ENCODE results near the gene CCDC12. TPM values are rescaled to one million over a fixed set of nuclear protein-coding genes. Genes with fewer than 3 reads are reported as not detected.

Gene CCDC12
- total and polyA plus RNA-seq, 12 donors: 28.8 to 137 (median 34.2) TPM

DNA sequence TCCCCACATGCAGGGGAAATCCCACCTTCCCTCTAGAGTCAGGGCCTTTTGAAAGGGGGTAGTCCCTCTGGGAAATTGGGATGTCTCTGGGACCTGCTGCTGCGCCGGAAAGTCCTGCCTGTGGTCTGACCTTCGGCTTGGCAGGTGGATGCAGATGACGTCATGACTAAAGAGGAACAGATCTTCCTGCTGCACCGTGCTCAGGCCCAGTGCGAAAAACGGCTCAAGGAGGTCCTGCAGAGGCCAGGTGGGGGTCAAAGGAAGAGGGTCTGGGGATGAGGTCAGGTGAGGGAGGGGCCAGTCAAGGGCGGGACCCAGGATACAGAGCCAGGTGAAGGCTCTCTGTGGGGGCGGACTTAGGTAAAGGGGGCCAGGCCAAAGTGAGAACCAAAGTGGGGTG, 82.8 kb downstream of the CCDC12 start:
- intact Hi-C loops (cut with DNase I): loop anchor here in 7 of 10 donors (1.0 to 2.0 kb wide), 3 partner anchors 26 to 189 kb away; no protein-coding TSS in a partner anchor
- no peak for DNase-seq
- ATAC-seq: no peak
- TF ChIP-seq, protein P1, sequence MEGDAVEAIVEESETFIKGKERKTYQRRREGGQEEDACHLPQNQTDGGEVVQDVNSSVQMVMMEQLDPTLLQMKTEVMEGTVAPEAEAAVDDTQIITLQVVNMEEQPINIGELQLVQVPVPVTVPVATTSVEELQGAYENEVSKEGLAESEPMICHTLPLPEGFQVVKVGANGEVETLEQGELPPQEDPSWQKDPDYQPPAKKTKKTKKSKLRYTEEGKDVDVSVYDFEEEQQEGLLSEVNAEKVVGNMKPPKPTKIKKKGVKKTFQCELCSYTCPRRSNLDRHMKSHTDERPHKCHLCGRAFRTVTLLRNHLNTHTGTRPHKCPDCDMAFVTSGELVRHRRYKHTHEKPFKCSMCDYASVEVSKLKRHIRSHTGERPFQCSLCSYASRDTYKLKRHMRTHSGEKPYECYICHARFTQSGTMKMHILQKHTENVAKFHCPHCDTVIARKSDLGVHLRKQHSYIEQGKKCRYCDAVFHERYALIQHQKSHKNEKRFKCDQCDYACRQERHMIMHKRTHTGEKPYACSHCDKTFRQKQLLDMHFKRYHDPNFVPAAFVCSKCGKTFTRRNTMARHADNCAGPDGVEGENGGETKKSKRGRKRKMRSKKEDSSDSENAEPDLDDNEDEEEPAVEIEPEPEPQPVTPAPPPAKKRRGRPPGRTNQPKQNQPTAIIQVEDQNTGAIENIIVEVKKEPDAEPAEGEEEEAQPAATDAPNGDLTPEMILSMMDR (IDR thresholded peaks at IDR 0.05): no peak
- Histone ChIP-seq H3K4me1 (peaks cover 11 to 62% (median 38%) of the 10 kb centered on the region in 9 donors), H3K4me3 (no peak overlapping the region), H3K36me3 (no peaks in the 10 kb centered on the region), H3K27ac (peak overlapping the region in 1 of 10 donors; percentile 30), H3K9me3 (no peaks in the 10 kb centered on the region), H3K27me3 (peaks cover 0 to 48% (median 11%) of the 10 kb centered on the region in 7 donors)
- WGBS, 2 donors: 58 to 70% methylated on average over 9 of the region's 9 CpGs

DNA sequence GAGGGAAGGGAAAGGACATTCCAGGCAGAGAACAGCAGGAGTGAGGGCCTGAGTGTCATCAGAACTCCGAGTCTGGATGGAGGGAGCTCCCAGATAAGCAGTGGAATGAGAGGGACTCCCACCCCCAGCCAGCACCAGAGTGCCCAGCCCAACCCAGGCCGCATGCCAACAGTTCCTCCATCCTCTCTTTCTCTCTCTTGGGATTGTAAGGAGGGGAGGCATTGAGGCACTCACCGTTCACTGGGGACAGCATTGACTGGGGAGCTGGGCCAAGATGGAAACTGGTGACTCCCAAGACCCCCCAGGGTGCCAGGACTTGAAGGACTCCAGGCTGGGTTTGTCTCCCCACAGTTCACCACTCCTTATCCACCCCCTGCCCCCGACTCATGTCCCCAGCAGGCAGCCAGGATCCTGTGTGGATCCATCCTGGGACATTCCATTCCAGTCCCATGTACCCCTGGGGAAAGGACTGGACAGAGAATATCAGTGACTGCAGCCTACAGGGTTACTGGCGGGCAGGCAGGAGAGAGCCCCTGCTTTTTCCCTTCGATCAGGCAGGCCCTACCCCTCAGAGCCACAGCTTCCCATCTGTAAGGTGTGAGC, 83.3 kb downstream of the CCDC12 start:
- Histone ChIP-seq H3K4me3 (peak overlapping the region in 1 of 10 donors; percentile 17), H3K27ac (peak overlapping the region in 9 of 10 donors; percentile 16 to 72 (median 43)), H3K27me3 (peaks cover 0 to 43% (median 5%) of the 10 kb centered on the region in 7 donors), H3K36me3 (no peaks in the 10 kb centered on the region), H3K4me1 (peaks cover 11 to 62% (median 33%) of the 10 kb centered on the region in 9 donors), H3K9me3 (no peaks in the 10 kb centered on the region)
- 45 to 51% methylated on average over 6 of the region's 6 CpGs for WGBS, 2 donors
- TF ChIP-seq, protein P1 (IDR thresholded peaks at IDR 0.05): no peak
- DNase-seq (no peak), ATAC-seq (peak in 6 of 8 donors; percentile 2 to 63 (median 26))
- intact Hi-C loops (cut with DNase I): no loop called here

DNA sequence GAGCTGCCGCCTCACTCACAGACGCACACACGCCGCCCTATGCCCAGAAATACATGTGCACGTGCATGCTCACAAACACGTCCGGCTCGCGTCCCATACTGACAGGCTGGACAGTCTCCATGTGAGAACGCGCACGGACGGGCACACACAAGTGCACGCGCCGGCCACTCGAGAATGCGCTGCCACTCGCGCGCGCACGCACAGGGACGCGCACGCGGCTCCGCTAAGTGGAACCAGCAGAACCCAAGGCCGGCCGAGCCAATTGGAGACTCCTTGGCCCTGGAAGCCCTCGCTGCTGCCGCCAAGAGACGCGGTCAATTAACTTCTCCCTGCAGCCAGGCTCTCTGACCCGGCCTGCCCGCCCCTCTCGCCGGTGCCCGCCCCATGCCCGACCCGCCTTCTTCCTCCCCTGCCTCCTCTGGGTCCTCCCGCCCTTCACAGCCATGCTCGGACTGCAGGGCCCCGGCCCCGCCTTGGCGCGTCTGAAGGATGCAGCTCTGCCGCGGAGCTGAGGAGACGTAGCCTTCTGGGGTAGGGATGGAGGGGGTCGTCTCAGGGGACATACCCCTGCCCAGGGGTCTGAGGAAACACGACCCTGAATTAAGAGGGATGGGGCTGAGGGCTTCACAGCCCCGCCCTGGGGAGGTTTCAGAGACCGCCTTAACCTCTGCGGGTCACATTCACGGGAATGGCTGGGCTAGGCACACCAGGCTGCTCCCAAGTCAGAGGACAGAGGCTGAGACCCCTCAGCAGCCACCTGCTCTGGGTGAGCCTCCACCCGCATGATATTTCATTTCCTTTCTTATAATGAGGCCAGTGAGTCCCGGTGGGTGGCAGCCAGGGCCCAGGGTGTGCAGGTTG, 84.0 kb downstream of the CCDC12 start:
- 5 to 8% methylated on average over 58 of the region's 58 CpGs for WGBS, 2 donors
- Histone ChIP-seq H3K4me1 (peaks cover 11 to 60% (median 31%) of the 10 kb centered on the region in 9 donors), H3K27me3 (peaks cover 0 to 36% (median 0%) of the 10 kb centered on the region in 7 donors), H3K4me3 (peak overlapping the region in 9 of 10 donors; percentile 17 to 54 (median 50)), H3K27ac (peak overlapping the region in 9 of 10 donors; percentile 16 to 72 (median 43)), H3K9me3 (no peaks in the 10 kb centered on the region), H3K36me3 (no peaks in the 10 kb centered on the region)
- TF ChIP-seq, protein P1 (IDR thresholded peaks at IDR 0.05): peak in 2 of 9 donors; percentile 25 to 26
- ATAC-seq (peak; percentile 57 to 86 (median 77)), DNase-seq (peak; percentile 72 to 77)
- intact Hi-C loops (cut with DNase I): no loop called here

DNA sequence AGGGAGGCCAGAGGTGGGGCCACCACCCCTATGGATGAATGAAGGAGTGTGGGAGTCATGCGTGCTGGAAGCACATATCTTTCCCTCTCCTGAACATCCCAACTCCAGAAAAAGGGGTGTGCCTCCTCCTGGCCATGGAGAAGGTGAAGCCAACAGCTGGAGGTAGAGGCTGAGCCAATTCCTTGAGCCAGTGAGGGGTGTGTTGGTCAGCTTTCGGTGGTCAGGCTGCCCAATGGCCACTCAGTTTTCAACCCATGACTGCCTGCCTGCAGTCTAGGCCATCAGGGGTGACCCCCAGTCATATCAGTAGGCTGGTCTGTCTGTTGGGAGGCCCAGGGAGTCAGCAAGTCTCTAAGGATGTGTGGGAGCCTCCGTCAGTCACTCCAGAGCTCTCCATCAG, 85.4 kb downstream of the CCDC12 start:
- intact Hi-C loops (cut with DNase I): no loop called here
- ATAC-seq (no peak), DNase-seq (no peak)
- Histone ChIP-seq H3K4me1 (peaks cover 11 to 55% (median 31%) of the 10 kb centered on the region in 9 donors), H3K4me3 (no peak overlapping the region), H3K27ac (no peak overlapping the region), H3K36me3 (no peaks in the 10 kb centered on the region), H3K27me3 (peaks cover 0 to 36% (median 0%) of the 10 kb centered on the region in 7 donors), H3K9me3 (no peaks in the 10 kb centered on the region)
- 92 to 97% methylated on average over 3 of the region's 3 CpGs for WGBS, 2 donors
- TF ChIP-seq, protein P1 (IDR thresholded peaks at IDR 0.05): no peak
